NCI-H1417 treated with DMSO at 0.1 percent for 48 hours (cell line): Measurements from ENCODE around the gene PPP2R2C.

ENCODE experiments used
- DNase-seq: peaks from one replicate; lab custom pipeline; 2025; lab: John Stamatoyannopoulos, UW

Gene PPP2R2C

DNA sequence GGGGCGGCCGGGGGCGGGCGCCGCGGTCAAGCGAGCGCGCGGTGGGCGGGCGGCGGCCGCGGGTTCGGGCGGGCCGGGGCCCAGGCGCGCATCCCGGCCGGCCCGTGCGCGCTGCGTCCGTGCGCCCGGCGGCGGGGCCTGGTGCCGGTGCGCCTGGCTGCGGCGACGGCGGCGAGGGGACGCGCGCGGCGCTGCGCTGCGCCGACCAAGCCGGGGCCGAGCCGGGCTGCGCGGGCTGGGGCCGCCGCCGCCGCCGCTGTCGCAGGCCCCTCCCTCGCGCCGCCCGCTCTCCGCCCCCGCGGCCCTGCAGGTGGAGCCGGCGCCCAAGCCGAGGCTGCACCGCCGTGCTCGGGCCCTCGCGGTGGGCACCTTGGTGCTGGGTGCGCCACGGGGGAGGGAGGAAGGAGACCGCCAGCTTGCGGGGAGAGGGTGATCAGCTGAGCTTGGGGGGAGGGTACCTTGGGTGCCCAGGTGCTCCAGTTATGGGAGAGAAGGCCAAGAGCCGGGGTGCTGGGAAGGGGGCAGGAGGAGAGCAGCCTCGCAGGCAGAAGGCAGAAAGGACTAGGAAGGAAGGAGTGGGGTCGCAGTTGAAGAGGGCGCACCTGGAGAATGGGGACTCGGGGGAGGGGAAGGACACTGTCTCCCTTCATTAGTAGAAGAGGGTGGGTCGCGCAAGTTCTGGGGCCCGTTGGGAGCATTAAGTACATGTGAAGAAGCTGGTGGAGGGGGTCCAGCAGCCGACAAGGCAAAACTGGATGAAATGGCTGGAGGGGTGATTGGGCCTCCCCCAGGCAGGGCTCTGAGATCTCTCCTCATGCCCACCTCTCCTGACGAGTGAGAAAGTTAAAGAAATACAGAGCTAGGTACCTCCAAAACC, at the start of gene PPP2R2C:
TSS of gene PPP2R2C (minus strand) at position 228 of the 877 bp plus-strand sequence. CDS start 385 bp downstream, outside the sequence.
- no peak for DNase-seq

DNA sequence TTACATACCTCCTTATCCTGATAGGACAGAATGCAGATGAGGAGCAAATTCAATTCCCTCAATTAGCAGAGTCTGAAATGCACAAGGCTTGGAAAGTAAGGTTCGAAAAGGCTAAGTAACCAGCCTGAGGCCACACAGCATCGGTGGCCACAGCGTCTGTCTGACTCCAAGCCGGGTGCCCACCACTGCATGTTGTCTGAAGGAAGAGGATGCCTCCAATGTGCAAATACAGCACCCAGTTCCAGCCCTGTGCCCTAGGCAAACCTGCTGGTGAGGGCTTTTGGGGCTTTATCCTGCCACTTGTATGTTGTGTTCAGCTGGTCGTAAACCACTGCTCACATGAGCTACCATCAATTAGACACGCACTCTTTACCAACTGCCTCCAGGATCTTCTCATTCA, 48.6 kb upstream of the PPP2R2C start:
- DNase-seq, result no peak

GRCh38 chr4:6520051-6520636, 47.7 kb upstream of the PPP2R2C start:
- no peak for DNase-seq

- DNase-seq, result no peak
These were observed 44.8 kb upstream of the PPP2R2C start for GRCh38 chr4:6517171-6517570.

GRCh38 chr4:6516762-6517161, 44.3 kb upstream of the PPP2R2C start:
- DNase-seq, result no peak

DNA sequence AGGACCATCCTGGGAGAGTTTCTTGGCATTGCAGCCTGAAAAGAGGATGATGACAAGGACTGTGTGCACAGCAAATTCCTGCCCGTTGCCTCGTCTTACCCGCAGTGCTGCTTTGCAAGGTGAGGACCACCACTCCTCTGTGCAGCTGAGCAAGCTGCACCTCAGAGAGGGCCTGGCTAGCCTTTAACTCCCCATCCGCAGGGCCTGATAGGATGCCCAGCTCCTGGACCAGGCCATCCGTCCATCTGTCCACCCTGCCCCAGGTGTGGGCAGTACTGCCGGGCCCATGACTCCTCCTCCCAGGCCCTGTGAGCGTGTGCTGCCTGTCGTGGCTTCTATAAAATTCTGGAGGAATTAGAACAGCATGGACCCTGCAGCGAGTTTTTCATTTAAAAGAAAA, 43.9 kb upstream of the PPP2R2C start:
- no peak for DNase-seq

DNA sequence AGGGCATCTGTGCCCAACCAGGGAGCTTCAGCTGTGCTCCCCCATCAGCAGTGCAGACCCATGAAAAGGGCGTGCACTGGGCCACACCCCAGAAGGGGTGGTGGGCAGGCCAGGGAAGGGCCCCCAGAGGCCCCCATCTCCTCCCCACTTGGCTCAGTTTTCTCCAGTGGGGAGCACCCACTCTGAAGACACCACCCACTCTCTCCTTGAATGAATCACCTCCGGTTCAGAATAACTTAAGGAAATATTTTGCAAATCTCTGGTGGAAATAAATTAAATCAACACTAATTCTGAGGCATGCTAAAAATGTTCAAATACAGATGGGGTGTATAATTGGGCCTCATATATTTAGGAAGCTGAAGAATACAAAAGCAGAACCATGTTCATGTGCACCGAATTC, 41.3 kb upstream of the PPP2R2C start:
- no peak for DNase-seq

DNA sequence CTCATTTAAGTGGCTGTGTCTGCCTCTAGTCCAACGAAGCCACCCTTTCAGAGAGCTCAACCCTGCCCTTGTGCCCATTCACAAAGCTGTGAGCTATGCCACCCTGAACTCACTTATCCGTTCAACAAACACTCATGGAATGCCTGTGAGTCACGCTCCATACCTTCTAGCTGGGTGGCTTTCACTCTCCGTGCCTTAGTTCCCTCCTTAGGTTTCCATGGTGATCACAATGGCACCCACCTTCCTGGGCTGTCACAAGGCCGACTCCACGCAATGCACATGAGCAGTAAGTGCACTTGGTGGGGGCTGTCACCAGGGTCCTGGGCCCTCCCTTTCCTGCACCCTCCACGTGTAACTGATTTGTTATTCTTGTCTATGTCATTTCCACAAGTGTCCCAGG, 37.2 kb upstream of the PPP2R2C start:
- no peak for DNase-seq

DNA sequence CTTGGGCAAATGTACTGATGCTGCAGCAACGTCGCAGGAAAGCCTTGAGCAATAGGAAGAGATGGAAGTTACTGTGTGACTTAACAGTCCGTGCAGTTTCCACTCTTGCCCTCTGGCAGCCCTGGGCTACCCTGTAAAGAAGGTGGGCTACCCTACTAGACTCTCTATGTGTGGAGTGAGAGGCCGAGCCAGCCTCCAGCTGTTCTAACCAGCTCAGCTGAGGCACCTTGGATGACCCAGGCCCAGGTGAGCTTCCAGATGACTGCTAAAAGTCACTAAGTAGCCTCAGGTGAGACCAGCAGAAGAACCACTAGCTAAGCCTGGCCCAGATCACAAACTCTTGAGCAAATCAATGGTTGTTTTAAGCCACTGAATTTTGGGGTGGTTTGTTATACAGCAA, 34.9 kb upstream of the PPP2R2C start:
- no peak for DNase-seq

DNA sequence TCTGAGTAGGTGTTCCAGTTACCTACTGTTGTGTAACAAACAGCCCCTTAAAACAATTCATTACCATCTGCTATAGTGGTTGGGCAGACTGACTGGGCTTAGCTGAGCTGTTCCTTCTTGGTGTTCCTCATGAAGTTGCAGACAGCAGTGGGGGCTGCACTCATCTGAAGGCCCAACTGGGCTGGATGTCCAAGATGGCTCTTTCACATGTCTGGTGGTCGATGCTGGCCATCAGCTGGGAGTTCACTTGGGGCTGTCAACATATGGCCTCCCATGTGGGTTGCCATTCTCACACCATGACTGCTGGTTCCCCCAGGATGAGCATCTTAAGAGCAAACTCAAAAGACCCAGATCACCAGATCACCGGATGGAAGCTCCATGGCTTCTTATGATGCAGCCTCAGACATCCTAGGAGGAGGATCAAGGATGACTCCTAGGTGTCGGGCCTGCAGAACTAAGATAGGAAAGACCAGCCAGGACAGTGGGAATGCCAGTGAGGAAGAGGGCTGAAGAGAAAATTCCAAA, 34.3 kb upstream of the PPP2R2C start:
- DNase-seq, result no peak

DNA sequence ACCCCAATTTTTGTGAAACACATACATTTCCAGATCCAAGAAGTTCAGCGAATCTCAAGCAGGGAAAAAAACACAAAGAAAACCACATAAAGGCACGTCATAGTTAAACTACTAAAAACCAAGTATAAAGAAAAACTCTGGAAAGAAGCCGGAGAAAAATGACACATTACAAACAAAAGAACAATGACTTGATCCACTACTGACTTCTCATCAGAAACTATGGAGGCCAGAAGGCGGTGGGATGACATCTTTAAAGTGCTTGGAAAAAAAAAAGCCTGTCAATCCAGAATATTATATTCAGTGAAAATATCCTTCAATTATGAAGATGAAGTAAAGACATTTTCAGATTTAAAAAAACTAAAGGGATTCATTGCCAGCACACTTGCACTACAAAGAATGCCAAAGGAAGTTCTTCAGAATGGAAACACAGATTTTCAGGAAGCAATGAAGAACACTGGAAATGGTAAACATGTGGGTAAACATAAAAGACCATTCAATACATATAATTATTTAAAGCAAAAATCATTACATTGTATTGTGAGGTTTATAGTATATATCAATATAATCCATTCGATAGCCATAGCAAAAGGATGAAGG, 32.6 kb upstream of the PPP2R2C start:
- no peak for DNase-seq

GRCh38 chr4:6502747-6503465, 30.5 kb upstream of the PPP2R2C start:
- DNase-seq, result no peak

DNA sequence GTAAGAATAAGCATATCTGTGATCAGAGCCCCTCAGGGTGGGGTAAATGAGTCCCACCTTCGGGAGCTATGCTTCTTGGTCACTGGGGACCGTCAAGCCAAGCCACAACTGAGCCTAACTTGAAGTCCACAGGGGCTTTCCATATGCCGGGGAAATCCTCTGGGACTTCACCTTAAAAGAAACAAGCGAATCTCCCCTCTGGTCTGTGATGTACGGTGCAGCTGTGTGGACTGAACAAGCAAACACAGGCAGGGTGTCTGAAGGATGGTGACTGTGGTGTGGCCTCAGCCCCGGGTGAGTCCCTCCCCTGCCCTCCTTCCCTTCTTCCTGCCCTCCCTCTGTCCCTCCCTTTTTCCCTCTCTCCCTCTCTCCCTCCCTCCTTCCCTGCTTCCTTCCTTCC, 29.7 kb upstream of the PPP2R2C start:
- DNase-seq, result no peak

- DNase-seq, result no peak
These were observed 28.8 kb upstream of the PPP2R2C start for GRCh38 chr4:6501171-6501570.

DNA sequence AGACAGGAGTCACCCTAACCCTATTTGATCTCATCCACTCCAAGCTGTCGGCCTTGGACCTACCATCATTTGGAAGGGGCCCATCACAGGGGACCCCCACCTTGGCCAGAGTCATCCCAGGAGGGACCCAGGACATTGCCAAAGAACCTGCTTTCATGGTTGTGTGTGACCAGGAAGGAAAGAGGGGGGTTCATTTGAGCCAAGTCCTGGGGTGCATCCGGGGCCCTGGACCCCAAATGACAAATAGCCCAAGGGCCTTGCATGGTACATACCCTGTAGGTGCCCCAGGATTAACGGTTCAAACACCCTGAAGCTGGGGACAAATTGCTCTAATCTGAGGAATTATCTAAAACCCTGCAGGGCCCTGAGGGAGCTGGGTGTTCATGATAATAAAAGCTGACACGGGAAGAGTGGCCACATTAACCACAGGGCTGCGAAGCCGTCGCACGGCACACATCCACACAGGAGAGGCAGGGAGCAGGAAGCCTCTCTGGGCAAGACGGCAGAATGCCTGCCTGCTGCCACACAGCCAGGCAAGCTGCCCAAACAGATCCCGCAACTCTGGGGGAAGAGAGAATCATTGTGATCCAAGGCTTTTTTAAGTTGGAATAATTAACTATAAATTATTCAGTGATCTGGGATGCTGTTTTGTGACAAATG, 28.2 kb upstream of the PPP2R2C start:
- DNase-seq, result no peak

- DNase-seq, result no peak
These were observed 26.8 kb upstream of the PPP2R2C start for GRCh38 chr4:6499238-6499600.

GRCh38 chr4:6498511-6499237, 26.3 kb upstream of the PPP2R2C start:
- no peak for DNase-seq

- DNase-seq, result no peak
These were observed 25.4 kb upstream of the PPP2R2C start for GRCh38 chr4:6497796-6498195.

DNA sequence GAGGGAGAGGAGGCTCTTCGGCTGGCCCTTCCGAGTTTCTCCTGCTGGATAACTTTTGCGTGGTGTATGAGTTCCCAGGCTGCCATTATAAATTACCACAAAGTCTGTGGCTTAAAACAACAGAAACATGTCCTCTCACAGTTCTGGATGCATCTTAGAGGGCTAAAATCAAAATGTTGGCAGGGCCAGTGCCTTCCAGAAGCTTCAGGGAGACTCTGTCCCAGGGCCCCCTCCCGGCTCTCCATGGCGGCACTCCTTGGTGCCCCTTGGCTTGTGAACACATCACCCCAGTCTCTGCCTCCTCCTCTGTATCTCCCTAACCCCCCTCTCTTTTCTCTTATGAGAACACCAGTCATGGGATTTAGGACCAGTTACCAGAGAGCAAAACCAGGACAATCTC, 23.3 kb upstream of the PPP2R2C start:
- no peak for DNase-seq

DNA sequence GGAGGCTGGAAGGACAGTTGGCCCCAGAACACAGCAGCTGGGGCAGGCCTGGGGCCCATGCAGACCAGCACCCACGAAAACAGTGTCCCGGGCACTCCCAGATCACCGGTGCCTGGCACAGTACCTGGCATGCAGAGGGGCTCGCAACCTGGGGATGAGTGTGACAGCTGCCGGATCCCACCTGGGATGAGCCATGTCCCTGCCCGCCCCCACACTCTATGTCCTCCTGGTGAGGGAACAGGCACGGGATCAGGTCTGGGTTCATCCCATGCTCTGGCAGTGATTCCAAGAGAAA, 22.8 kb upstream of the PPP2R2C start:
- no peak for DNase-seq
